Subcutaneous adipose tissue (tissue), 4 donors: Measurements from ENCODE around the gene XPNPEP3. TPM values are rescaled to one million over a fixed set of nuclear protein-coding genes. Genes with fewer than 3 reads are reported as not detected.

ENCODE experiments used
- CTCF ChIP-seq: fragments of 450-650 bp; IDR thresholded peaks from one replicate; pipeline ENCODE4 v1.5.1; 2016; ENCODE audit warnings: low read depth, mild to moderate bottlenecking, control low read depth, antibody characterized with exemption, moderate library complexity
- total RNA-seq, 4 donors: library from RNA; depleted of rRNA; stranded (reverse); fragments of >200 nt; gene quantifications; one replicate each; pipeline ENCODE4 v1.1.0, GENCODE V29; 2016

XPNPEP3 gene
- total RNA-seq, 4 donors from 2014 or later = 10.7 to 23.9 (median 13.0) TPM

- TF ChIP-seq CTCF = no peak
These were observed 33.9 kb downstream of the XPNPEP3 start for GRCh38 chr22:40890881-40891280.

GRCh38 chr22:40894417-40894816 is 37.5 kb downstream of the XPNPEP3 start:
- TF ChIP-seq CTCF = no peak

- no peak for TF ChIP-seq CTCF
These were observed 42.0 kb downstream of the XPNPEP3 start for GRCh38 chr22:40898850-40899357.

- no peak for TF ChIP-seq CTCF
These were observed 47.2 kb downstream of the XPNPEP3 start for GRCh38 chr22:40904101-40904500.

- TF ChIP-seq CTCF = no peak
These were observed 51.9 kb downstream of the XPNPEP3 start for GRCh38 chr22:40908895-40909294.

GRCh38 chr22:40911772-40912171 is 54.8 kb downstream of the XPNPEP3 start:
- TF ChIP-seq CTCF = no peak

GRCh38 chr22:40919446-40919845 is 62.5 kb downstream of the XPNPEP3 start:
- TF ChIP-seq CTCF = no peak

- TF ChIP-seq CTCF = no peak
These were observed 63.6 kb downstream of the XPNPEP3 start for GRCh38 chr22:40920526-40920925.
